GM12801 (cell line): ENCODE measurements around the gene TP53AIP1.

Source experiments
- CTCF ChIP-seq: IDR thresholded peaks from one replicate; pipeline ENCODE4 v1.5.1; 2011; ENCODE audit warnings: control low read depth; ENCODE audit not compliant: insufficient read length; ENCODE audit errors: extremely low read depth

TP53AIP1 gene

GRCh38 chr11:128967578-128967977 lies 24.9 kb upstream of the TP53AIP1 start:
- no peak for TF ChIP-seq CTCF

GRCh38 chr11:128965485-128965884 lies 22.8 kb upstream of the TP53AIP1 start:
- no peak for TF ChIP-seq CTCF

GRCh38 chr11:128964463-128964930 lies 21.8 kb upstream of the TP53AIP1 start:
- TF ChIP-seq CTCF, result no peak

GRCh38 chr11:128963744-128964325 lies 21.2 kb upstream of the TP53AIP1 start:
- no peak for TF ChIP-seq CTCF

GRCh38 chr11:128962896-128963295 lies 20.2 kb upstream of the TP53AIP1 start:
- no peak for TF ChIP-seq CTCF

- TF ChIP-seq CTCF, result no peak
These were observed 19.0 kb upstream of the TP53AIP1 start for GRCh38 chr11:128961645-128962044.

- TF ChIP-seq CTCF, result no peak
These were observed 14.5 kb upstream of the TP53AIP1 start for GRCh38 chr11:128957202-128957482.
